Measurements from ENCODE around the gene F11R. TPM values are rescaled to one million over a fixed set of nuclear protein-coding genes. Genes with fewer than 3 reads are reported as not detected.

F11R gene
- total RNA-seq, 3 donors from 2014 or later (not counting 1 experiment from before 2014, with no cell fraction given) = 27.8 to 34.6 (median 30.2) TPM

DNA sequence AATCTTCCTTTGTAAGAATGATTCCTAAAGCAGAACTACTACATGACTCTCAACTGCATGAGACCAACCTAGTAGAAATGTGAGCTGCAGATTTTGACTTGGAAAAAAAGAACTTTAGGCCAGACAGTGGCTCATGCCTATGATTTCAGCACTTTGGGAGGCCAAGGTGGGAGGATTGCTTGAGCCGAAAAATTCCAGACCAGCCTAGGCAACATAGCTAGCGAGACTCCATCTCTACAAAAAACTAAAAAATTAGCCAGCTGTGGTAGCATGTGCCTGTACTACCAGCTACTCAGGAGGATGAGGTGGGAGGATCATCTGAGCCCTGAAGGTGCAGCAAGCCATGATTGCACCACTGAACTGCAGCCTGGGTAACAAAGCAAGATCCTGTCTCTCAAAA lies 41.7 kb downstream of the F11R start:
- peaks cover 35 to 49% of the 10 kb centered on the region in 2 donors for H3K27me3 Mint-ChIP-seq (ENCODE audit: low read depth in 2 of 2)
- Histone ChIP-seq H3K9me3 (ENCODE audit: control insufficient read depth, insufficient read depth, low read length) (no peaks in the 10 kb centered on the region), H3K36me3 (ENCODE audit: control insufficient read depth, insufficient read depth, low read length) (no peaks in the 10 kb centered on the region), H3K4me3 (ENCODE audit: low read length) (no peak overlapping the region), H3K27me3 (ENCODE audit: control insufficient read depth, insufficient read depth, low read length) (peaks cover 9% of the 10 kb centered on the region), H3K27ac (ENCODE audit: low read length) (no peak overlapping the region), H3K4me1 (ENCODE audit: control insufficient read depth, insufficient read depth, low read length) (peaks cover 10% of the 10 kb centered on the region)
- no peak overlapping the region for H3K27ac Mint-ChIP-seq
- ATAC-seq (no peak), DNase-seq (no peak)
- no peaks in the 10 kb centered on the region for H3K9me3 Mint-ChIP-seq
- H3K4me3 Mint-ChIP-seq = no peak overlapping the region
- peaks cover 0 to 11% of the 10 kb centered on the region in 2 donors for H3K4me1 Mint-ChIP-seq
- WGBS (ENCODE audit: insufficient coverage) = 90% methylated on average over 2 of the region's 2 CpGs
- TF ChIP-seq, protein P1, sequence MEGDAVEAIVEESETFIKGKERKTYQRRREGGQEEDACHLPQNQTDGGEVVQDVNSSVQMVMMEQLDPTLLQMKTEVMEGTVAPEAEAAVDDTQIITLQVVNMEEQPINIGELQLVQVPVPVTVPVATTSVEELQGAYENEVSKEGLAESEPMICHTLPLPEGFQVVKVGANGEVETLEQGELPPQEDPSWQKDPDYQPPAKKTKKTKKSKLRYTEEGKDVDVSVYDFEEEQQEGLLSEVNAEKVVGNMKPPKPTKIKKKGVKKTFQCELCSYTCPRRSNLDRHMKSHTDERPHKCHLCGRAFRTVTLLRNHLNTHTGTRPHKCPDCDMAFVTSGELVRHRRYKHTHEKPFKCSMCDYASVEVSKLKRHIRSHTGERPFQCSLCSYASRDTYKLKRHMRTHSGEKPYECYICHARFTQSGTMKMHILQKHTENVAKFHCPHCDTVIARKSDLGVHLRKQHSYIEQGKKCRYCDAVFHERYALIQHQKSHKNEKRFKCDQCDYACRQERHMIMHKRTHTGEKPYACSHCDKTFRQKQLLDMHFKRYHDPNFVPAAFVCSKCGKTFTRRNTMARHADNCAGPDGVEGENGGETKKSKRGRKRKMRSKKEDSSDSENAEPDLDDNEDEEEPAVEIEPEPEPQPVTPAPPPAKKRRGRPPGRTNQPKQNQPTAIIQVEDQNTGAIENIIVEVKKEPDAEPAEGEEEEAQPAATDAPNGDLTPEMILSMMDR (IDR thresholded peaks at IDR 0.05) = no peak
- intact Hi-C loops (cut with micrococcal nuclease) = no loop called here
- no peaks in the 10 kb centered on the region for H3K36me3 Mint-ChIP-seq

DNA sequence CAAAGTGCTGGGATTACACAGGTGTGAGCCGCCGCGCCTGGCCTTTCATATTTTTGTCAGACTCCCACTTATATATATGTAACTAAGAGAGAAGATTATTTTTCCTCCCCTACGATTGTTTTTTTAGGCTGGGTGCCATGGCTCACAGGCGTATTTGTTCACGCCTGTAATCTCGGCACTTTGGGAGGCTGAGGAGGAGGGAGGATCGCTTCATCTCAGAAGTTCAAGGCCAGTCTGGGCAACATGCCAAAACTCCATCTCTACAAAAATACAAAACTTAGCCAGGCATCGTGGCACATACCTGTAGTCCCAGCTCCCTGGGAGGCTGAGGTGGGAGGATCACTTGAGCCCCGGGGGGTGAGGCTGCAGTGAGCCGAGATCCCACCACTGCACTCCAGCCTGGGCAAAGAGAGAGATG lies 42.4 kb downstream of the F11R start:
- intact Hi-C loops (cut with micrococcal nuclease) = no loop called here
- H3K27ac Mint-ChIP-seq = no peak overlapping the region
- DNase-seq (no peak), ATAC-seq (no peak)
- H3K9me3 Mint-ChIP-seq = no peaks in the 10 kb centered on the region
- H3K4me3 Mint-ChIP-seq = no peak overlapping the region
- H3K9me3 ChIP-seq (ENCODE audit: control insufficient read depth, insufficient read depth, low read length) = no peaks in the 10 kb centered on the region
- 93% methylated on average over 5 of the region's 11 CpGs for WGBS (ENCODE audit: insufficient coverage)
- TF ChIP-seq, protein P1 (IDR thresholded peaks at IDR 0.05) = no peak
- H3K27me3 ChIP-seq (ENCODE audit: control insufficient read depth, insufficient read depth, low read length) = peaks cover 9% of the 10 kb centered on the region
- no peak overlapping the region for H3K27ac ChIP-seq (ENCODE audit: low read length)
- H3K4me1 Mint-ChIP-seq = peaks cover 0 to 11% of the 10 kb centered on the region in 2 donors
- H3K27me3 Mint-ChIP-seq (ENCODE audit: low read depth in 2 of 2) = peaks cover 34 to 46% of the 10 kb centered on the region in 2 donors
- no peak overlapping the region for H3K4me3 ChIP-seq (ENCODE audit: low read length)
- no peaks in the 10 kb centered on the region for H3K36me3 ChIP-seq (ENCODE audit: control insufficient read depth, insufficient read depth, low read length)
- no peaks in the 10 kb centered on the region for H3K36me3 Mint-ChIP-seq
- peaks cover 10% of the 10 kb centered on the region for H3K4me1 ChIP-seq (ENCODE audit: control insufficient read depth, insufficient read depth, low read length)

DNA sequence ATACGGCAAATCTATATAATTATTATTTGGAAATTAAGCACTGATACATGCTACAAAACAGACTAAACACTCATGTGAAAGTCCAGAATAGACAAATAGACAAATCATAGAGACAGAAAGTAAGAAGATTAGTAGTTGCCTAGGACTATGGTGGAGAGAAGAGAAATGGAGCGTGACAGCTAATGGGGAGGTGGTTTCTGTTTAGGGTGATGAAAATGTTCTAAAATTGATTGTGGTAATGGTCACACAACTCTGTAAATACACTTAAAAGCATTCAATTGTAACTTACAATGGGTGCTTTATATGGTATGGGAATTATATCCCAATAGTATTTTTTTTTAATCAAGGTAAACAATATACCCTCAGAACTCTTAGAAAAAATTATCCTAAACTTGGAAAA lies 45.9 kb downstream of the F11R start:
- Mint-ChIP-seq H3K36me3 (no peaks in the 10 kb centered on the region), H3K4me1 (no peaks in the 10 kb centered on the region), H3K27me3 (ENCODE audit: low read depth in 2 of 2) (peaks cover 15 to 26% of the 10 kb centered on the region in 2 donors), H3K4me3 (no peak overlapping the region), H3K9me3 (no peaks in the 10 kb centered on the region), H3K27ac (no peak overlapping the region)
- TF ChIP-seq, protein P1 (IDR thresholded peaks at IDR 0.05) = no peak
- Histone ChIP-seq H3K4me3 (ENCODE audit: low read length) (no peak overlapping the region), H3K27me3 (ENCODE audit: control insufficient read depth, insufficient read depth, low read length) (no peaks in the 10 kb centered on the region), H3K9me3 (ENCODE audit: control insufficient read depth, insufficient read depth, low read length) (no peaks in the 10 kb centered on the region), H3K36me3 (ENCODE audit: control insufficient read depth, insufficient read depth, low read length) (no peaks in the 10 kb centered on the region), H3K4me1 (ENCODE audit: control insufficient read depth, insufficient read depth, low read length) (no peaks in the 10 kb centered on the region), H3K27ac (ENCODE audit: low read length) (no peak overlapping the region)
- DNase-seq (no peak), ATAC-seq (no peak)
- intact Hi-C loops (cut with micrococcal nuclease) = no loop called here
- 90% methylated on average over 1 of the region's 2 CpGs for WGBS (ENCODE audit: insufficient coverage)

DNA sequence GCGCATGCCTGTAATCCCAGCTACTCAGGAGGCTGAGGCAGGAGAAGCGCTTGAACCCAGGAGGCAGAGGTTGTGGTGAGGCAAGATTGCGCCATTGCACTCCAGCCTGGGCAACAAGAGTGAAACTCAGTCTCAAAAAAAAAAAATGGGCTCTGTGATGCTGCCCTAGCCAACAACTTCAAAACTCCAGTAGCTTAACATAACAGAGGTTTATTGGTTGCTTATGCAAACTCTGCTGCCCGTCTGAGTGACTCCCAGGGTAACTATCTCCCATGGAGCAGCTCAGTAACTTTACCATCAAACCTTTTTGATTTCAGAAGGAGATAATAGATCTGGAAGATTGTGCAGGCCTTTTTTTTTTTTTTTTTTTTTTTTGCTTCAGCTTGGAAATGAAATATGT lies 47.5 kb downstream of the F11R start:
- no peaks in the 10 kb centered on the region for H3K4me1 ChIP-seq (ENCODE audit: control insufficient read depth, insufficient read depth, low read length)
- Mint-ChIP-seq H3K36me3 (no peaks in the 10 kb centered on the region), H3K9me3 (no peaks in the 10 kb centered on the region), H3K27ac (no peak overlapping the region), H3K4me1 (no peaks in the 10 kb centered on the region), H3K27me3 (ENCODE audit: low read depth in 2 of 2) (peaks cover 13 to 20% of the 10 kb centered on the region in 2 donors), H3K4me3 (no peak overlapping the region)
- no peaks in the 10 kb centered on the region for H3K9me3 ChIP-seq (ENCODE audit: control insufficient read depth, insufficient read depth, low read length)
- intact Hi-C loops (cut with micrococcal nuclease) = no loop called here
- WGBS (ENCODE audit: insufficient coverage) = 95% methylated on average over 3 of the region's 4 CpGs
- H3K36me3 ChIP-seq (ENCODE audit: control insufficient read depth, insufficient read depth, low read length) = no peaks in the 10 kb centered on the region
- ATAC-seq = no peak
- no peak for DNase-seq
- H3K27me3 ChIP-seq (ENCODE audit: control insufficient read depth, insufficient read depth, low read length) = no peaks in the 10 kb centered on the region
- H3K27ac ChIP-seq (ENCODE audit: low read length) = no peak overlapping the region
- TF ChIP-seq, protein P1 (IDR thresholded peaks at IDR 0.05) = no peak
- no peak overlapping the region for H3K4me3 ChIP-seq (ENCODE audit: low read length)

All from natural killer cell (primary cell).